ENCODE results near the gene NFKBIE. TPM values are rescaled to one million over a fixed set of nuclear protein-coding genes. Genes with fewer than 3 reads are reported as not detected.
A peak's percentile ranks its signal among the peaks of the same experiment; 100 is the strongest.

Gene NFKBIE
- total RNA-seq, 1 donor from 2014 or later = 6.3 TPM

DNA sequence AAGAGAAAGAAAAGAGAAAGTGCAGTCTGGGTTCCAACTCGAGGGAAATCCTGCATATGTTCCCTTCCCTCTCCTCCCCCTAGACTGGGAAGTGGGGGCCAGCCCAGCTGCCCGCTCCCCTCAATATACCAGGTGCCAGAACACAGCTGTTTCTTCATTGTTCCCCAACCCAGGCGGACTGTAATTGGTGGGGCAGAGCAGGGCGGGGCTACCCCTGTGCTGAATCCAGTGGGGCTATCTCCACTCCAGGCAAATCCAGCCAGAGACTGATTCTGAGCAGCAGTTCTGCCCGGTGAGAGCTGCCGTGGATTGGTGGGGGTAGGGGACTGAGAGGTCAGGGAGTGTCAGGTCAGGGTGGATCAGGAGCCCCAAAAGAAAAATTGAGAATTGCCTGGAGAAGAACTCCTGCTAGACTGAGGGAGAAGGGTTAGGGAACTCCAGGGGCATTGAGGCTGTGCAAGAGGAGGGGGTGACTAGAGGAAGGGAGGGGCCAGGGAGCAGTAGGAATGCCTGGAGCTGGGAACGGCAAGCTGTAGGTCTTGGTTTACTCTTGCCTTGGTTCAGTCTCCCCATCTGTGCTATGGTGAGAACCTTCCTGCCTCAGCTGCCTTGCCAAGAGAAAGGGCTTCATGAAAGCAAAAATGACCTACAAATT lies 48.5 kb downstream of the NFKBIE start, which contains the start of gene MYMX:
Gene MYMX, plus strand, starts transcription at position 250 of the 655 bp plus-strand sequence. CDS start 546 bp downstream, outside the sequence.
- Histone ChIP-seq H3K9ac (ENCODE audit: low read depth in 1 of 3, low read length in 3 of 3) (peak within 1 kb of the TSS; percentile 53 to 77 (median 66)), H3K27ac (ENCODE audit: low read depth, low read length) (peak within 1 kb of the TSS; percentile 94), H3K4me3 (ENCODE audit: low read length in 3 of 3) (peak within 1 kb of the TSS; percentile 30 to 54 (median 43)), H3K27me3 (ENCODE audit: control insufficient read depth in 3 of 3, insufficient read depth in 3 of 3, low read length in 3 of 3) (no peaks in the 10 kb centered on the region), H3K9me3 (ENCODE audit: control insufficient read depth in 3 of 3, low read length in 3 of 3) (no peaks in the 10 kb centered on the region), H3K4me1 (ENCODE audit: control insufficient read depth in 3 of 3, insufficient read depth in 3 of 3, low read length in 3 of 3) (peaks cover 39 to 44% (median 43%) of the 10 kb centered on the region in 3 donors), H3K36me3 (ENCODE audit: control insufficient read depth in 3 of 3, insufficient read depth in 3 of 3, low read length in 3 of 3) (no peaks in the 10 kb centered on the region)

DNA sequence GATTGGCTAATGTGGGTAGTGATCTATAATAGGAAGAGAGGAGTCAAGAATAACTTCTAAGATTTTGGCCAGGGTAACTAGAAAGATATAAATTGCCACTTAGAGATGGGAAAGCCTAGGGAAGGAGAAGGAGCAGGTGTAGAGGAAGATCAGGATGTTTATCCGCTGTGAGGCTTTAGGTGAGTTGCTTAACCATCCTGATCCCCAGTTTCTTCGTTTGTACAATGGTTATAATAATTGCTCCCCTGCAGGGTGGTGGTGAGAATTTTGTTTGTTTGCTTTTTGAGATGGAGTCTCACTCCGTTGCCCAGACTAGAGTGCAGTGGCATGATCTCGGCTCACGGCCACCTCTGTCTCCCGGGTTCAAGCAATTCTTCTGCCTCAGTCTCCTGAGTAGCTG lies 51.0 kb downstream of the NFKBIE start:
- Histone ChIP-seq H3K36me3 (ENCODE audit: control insufficient read depth in 3 of 3, insufficient read depth in 3 of 3, low read length in 3 of 3) (no peaks in the 10 kb centered on the region), H3K9ac (ENCODE audit: low read depth in 1 of 3, low read length in 3 of 3) (no peak overlapping the region), H3K9me3 (ENCODE audit: control insufficient read depth in 3 of 3, low read length in 3 of 3) (no peaks in the 10 kb centered on the region), H3K27me3 (ENCODE audit: control insufficient read depth in 3 of 3, insufficient read depth in 3 of 3, low read length in 3 of 3) (no peaks in the 10 kb centered on the region), H3K27ac (ENCODE audit: low read depth, low read length) (no peak overlapping the region), H3K4me3 (ENCODE audit: low read length in 3 of 3) (no peak overlapping the region), H3K4me1 (ENCODE audit: control insufficient read depth in 3 of 3, insufficient read depth in 3 of 3, low read length in 3 of 3) (peaks cover 27 to 30% (median 28%) of the 10 kb centered on the region in 3 donors)

DNA sequence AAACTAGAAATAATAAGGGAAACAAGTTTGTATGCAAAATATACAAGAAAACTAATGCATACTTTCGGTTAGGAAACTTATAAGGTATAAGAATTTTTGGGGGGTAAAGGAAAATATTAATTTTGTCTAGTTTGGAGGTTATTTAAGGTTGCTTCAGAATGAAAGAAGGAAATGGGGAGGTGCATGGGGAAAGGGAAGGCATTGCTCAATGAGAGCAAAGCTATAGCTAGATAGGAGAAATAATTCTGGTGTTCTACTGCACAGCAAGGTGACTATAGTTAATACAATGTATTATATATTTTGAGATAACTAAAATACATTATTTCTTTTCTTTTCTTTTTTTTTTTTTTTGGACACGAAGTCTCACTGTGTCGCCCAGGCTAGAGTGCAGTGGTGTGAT lies 54.1 kb downstream of the NFKBIE start:
- Histone ChIP-seq H3K4me1 (ENCODE audit: control insufficient read depth in 3 of 3, insufficient read depth in 3 of 3, low read length in 3 of 3) (peaks cover 3 to 4% (median 4%) of the 10 kb centered on the region in 3 donors), H3K36me3 (ENCODE audit: control insufficient read depth in 3 of 3, insufficient read depth in 3 of 3, low read length in 3 of 3) (no peaks in the 10 kb centered on the region), H3K9me3 (ENCODE audit: control insufficient read depth in 3 of 3, low read length in 3 of 3) (no peaks in the 10 kb centered on the region), H3K4me3 (ENCODE audit: low read length in 3 of 3) (no peak overlapping the region), H3K27ac (ENCODE audit: low read depth, low read length) (no peak overlapping the region), H3K27me3 (ENCODE audit: control insufficient read depth in 3 of 3, insufficient read depth in 3 of 3, low read length in 3 of 3) (no peaks in the 10 kb centered on the region), H3K9ac (ENCODE audit: low read depth in 1 of 3, low read length in 3 of 3) (no peak overlapping the region)

Small RNAs within 50 kb of the gene (small RNA-seq; reads per million reads assigned to genes)
- not detected for gene RN7SL811P

Other genes with a start within 250 kb of the NFKBIE start
- gene MRPL14, start 138.1 kb downstream of the NFKBIE start, total RNA-seq = 57.4 TPM
- gene TMEM63B, start 138.0 kb downstream of the NFKBIE start, total RNA-seq = 11.5 TPM
- 0.52 TPM for gene CAPN11, start 106.7 kb downstream of the NFKBIE start, total RNA-seq
- 7.3 TPM for gene MYMX, start 48.6 kb downstream of the NFKBIE start, total RNA-seq
- gene SLC29A1, start 42.0 kb downstream of the NFKBIE start, total RNA-seq = 14.6 TPM
- 474 TPM for gene HSP90AB1, start 18.4 kb downstream of the NFKBIE start, total RNA-seq
- gene SLC35B2, start 8.0 kb downstream of the NFKBIE start, total RNA-seq = 26.1 TPM
- gene TMEM151B, start 4.9 kb upstream of the NFKBIE start, total RNA-seq = not detected
- 9.9 TPM for gene AARS2, start 47.8 kb upstream of the NFKBIE start, total RNA-seq
- gene SPATS1, start 77.1 kb upstream of the NFKBIE start, total RNA-seq = not detected
- gene CDC5L, start 122.2 kb upstream of the NFKBIE start, total RNA-seq = 19.3 TPM